ENCODE results near the gene CENPB.

The CENPB gene

GRCh38 chr20:3766422-3767109 is 20.0 kb downstream of the CENPB start:
- DNase-seq, result no peak

GRCh38 chr20:3765171-3765882 is 21.2 kb downstream of the CENPB start:
- no peak for DNase-seq

GRCh38 chr20:3764659-3765058 is 21.9 kb downstream of the CENPB start:
- DNase-seq, result no peak

DNA sequence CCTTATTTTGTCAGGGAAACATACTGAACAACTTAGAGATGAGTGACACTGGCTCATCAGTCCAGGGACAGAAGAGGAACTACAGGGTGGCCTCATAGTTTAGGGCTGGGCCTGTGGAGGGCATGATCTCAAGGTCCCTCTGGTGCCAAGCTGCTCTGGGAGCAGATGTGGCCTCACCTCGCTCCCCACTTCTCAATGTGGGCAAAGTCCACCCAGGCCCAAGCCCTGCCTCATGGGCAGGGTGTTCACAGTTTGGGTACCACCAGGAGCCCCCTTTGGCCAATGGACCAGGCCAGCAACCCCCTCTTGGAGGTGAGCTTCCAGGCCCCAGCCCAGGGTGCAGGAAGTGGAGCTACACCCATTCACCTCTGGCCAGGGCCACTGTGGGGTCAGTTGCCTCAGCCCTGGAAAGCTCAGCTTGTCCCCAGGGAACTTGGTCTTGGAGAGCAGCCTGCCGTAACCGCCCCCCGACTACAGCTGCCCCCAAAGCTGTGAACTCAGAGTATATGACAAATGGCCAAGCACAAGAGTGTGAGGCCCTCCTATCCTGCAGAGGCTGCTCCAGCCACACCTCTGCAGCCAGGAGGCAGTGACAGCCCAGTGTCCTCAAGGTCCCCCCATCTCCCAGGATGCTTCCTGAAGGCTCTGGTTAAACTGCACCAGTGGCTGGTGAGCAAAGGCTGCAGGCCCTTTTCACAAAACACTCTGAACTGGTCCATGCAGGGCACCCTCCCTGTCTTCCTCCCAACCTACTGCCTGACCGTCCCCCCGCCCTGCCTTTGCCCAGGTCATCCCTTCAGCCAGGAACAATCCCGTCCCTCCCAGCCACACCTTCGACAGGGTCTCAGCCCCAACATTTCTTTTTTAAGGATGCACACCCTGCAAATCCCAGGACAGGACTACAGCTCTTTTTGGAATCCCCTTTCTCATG is 22.6 kb downstream of the CENPB start:
- no peak for DNase-seq

DNA sequence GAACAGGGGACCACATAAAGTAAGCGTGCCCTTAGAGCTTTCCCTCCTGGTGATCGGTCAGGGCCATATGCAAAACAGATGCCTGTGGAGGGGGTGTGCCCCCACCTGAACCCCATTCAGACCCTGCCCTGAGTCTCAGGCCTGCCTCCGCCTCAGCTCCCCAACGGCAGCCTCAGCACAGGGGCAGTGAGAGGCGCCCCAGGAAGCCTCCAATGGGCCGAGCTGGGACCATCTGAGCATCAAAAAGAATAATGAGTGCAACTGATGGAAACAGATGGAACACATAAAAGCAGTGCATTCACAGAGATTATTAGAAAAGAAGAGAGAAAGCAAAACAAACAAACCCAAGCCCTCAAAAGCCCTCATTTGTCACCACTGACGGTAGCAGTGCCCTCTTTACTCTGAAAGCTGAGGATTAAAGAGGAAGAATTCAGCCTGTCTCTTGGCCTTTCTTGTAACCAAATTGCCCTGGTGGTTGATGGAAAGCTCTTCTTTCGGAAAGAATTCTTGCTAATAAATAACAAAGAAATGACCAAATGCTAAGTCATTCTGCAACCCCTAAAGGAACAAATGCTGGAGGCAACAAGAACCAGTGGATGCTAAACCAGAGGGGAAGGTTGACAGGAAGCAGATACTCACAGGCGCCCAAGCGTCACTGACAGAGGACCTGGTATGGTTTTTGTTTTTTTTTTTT is 25.7 kb downstream of the CENPB start:
- no peak for DNase-seq

GRCh38 chr20:3759884-3760283 is 26.7 kb downstream of the CENPB start:
- no peak for DNase-seq

DNA sequence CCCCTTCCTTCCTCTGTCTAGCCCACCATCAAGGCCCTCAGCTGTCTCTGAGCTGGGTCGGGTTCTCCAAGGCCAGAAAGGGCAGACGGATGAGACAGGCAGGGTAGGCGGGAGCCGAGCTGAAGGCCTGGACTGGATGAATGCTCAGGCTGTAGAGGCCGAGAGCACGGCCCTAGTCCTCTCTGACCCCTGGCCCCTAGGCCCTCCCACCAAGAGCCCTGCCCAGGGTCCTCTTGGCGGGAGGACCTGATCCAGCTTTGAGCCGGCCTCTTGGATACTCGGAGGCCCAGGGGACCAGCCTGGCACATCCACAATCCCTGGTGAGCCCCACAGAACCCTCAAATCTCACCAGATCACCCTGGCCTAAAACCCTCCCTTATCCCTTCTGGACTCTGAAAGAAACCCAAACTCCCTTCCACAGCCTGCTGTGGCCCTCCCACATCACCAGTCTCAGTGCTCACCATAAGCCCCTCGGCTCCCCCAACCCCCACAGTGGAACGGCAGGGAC is 27.2 kb downstream of the CENPB start:
- no peak for DNase-seq

GRCh38 chr20:3758566-3758965 is 28.0 kb downstream of the CENPB start:
- DNase-seq, result no peak

- no peak for DNase-seq
These were observed 29.3 kb downstream of the CENPB start for GRCh38 chr20:3757268-3757667.

GRCh38 chr20:3755814-3756480 is 30.6 kb downstream of the CENPB start:
- DNase-seq, result no peak

DNA sequence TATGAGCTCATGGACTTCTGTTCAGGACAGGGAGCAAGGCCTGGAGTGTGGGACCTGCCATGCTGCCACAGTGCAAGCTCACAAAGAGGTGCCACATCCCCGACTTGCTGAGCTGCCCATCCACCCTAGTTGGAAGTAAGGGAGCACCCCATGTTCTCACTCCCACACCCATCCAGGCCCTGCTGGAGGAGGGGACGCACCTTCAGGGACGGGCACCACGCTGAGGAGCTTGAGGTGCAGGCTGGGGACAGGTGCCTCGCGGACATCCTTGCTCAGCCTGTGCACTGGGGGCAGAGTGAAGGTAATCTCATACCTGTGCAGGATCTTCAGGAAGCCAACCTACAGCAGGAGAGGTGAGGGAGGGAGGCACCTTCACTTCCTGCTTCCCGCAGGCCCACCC is 31.3 kb downstream of the CENPB start:
- no peak for DNase-seq

DNA sequence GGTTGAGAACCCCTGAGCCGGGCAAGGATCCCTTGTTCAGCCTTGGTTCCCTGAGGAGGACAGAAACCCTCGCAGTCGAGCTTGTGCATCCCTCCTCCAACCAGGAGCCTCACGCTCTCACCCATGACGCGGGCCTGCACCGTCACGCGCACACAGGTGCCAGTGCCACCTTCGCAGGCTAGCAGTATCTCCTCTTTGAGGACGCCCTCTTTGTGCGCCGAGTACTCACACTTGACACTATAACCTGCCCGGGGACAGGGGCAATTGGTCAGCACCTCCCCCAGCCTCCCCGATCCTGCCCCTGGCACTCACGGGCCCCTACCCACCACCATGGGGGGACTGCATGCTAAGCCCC is 32.3 kb downstream of the CENPB start:
- no peak for DNase-seq

GRCh38 chr20:3753501-3754275 is 32.9 kb downstream of the CENPB start:
- DNase-seq, result no peak

DNA sequence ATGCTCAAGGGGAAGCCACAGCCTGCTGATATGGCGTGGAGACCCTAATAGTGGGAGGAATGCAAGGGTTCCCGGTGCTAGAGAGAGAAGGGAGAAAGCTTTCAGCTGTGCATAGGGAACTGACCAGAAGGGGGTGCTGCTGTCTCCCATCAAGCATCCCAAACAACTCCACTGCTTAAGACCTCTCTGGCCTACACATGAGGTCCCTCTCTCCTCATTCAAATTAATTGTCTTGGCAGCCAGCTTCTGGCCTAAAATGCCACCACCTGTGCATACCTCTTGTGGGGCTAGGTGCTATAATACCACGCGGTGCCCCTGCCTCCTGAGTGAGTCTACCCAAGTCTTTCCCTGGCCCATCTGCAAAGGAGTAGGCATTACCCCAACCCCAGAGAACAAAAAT is 33.4 kb downstream of the CENPB start:
- peak; percentile 23 for DNase-seq

DNA sequence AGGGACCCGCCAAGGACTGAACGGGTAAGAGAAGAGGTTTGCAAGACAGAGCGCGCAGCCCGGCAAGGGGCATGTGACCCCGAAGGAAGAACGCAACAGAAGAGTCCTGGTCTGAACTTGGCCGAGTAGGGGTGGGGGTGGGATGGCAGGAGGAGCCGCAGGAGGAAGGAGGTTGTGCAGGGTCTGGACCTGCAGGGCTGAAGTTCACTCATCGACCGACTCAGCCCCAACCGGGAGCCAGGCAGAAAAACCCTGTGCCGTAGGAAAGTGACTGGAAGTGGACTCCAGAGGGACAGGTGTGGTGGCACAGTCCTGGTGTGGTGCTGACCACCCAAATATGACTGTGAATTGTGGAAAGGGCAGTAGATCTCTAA is 34.2 kb downstream of the CENPB start:
- DNase-seq, result no peak

DNA sequence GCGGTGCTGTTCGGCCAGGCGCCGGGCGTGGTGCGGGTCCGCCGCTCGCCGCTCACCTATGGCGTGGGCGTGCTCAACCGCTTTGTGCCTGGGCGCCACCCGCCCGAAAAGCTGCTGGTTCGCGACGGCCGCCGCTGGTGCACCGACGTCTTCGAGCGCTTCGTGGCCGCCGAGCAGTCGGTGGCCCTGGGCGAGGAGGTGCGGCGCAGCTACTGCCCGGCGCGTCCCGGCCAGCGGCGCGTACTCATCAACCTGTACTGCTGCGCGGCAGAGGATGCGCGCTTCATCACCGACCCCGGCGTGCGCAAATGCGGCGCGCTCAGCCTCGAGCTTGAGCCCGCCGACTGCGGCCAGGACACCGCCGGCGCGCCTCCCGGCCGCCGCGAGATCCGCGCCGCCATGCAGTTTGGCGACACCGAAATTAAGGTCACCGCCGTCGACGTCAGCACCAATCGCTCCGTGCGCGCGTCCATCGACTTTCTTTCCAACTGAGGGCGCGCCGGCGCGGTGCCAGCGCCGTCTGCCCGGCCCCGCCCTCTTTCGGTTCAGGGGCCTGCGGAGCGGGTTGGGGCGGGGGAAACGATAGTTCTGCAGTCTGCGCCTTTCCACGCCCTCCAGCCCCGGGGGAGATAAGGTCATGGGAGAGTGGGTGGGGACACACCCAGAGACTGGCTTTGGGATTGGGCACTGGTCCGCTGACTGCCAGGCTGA is 34.7 kb downstream of the CENPB start:
- DNase-seq, result no peak

- DNase-seq, result no peak
These were observed 35.2 kb downstream of the CENPB start for GRCh38 chr20:3751305-3751674.

DNA sequence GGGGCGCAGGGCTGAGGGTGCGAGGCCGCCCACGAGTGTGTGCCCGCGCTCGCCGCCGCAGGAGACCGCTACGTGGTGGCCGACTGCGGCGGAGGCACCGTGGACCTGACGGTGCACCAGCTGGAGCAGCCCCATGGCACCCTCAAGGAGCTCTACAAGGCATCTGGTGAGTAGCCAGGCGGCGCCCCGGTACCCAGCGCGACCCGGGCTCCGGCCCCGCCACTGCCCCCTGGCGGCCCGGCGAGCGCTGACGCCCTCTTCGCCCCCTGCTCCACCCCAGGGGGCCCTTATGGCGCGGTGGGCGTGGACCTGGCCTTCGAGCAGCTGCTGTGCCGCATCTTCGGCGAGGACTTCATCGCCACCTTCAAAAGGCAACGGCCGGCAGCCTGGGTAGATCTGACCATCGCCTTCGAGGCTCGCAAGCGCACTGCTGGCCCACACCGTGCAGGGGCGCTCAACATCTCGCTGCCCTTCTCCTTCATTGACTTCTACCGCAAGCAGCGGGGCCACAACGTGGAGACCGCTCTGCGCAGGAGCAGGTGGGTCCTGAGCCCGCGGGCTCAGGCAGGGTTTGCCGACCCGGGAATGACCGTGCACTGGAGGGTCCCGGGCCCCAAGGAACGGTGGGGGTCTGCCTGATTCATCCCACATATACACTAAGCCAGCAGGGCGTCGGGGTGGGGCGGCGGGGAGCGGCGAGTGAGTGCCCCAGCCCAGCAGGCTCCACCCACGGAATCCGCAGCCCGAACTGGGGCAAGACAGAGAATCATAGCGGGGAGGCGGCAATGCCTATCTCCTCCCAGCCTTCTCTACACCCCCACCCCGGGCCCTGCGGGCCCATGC is 36.6 kb downstream of the CENPB start:
- DNase-seq, result no peak

- no peak for DNase-seq
These were observed 37.4 kb downstream of the CENPB start for GRCh38 chr20:3749087-3749688.

- no peak for DNase-seq
These were observed 38.5 kb downstream of the CENPB start for GRCh38 chr20:3748073-3748472.

Measured in GDM1 (cell line).